LNCAP (cell line): ENCODE data around the gene RAB7B.

Experiments used
- CTCF ChIP-seq: fragments of 450-650 bp; IDR thresholded peaks from 2 replicates; pipeline ENCODE4 v1.5.1; 2017; ENCODE audit warnings: mild to moderate bottlenecking

RAB7B gene

GRCh38 chr1:205959789-205960188 lies 43.4 kb downstream of the RAB7B start:
- TF ChIP-seq CTCF: no peak

DNA sequence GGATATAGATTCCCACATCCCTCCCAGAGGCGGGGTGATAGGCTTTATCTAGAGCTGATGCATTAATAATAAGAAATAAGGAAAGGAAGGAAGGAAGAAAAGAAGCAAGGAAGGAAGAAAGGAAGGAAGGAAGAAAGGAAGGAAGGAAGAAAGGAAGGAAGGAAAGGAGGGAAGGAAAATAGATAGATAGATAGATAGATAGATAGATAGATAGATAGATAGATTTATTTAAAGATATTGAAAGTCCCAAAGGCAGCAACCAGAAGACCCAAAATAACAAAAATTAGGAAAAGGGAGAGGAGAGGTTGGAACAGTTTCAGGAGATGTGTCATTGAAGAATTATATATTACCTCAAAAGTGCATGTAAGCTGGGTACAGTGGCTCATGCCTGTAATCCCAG lies 47.7 kb downstream of the RAB7B start:
- TF ChIP-seq CTCF: no peak

DNA sequence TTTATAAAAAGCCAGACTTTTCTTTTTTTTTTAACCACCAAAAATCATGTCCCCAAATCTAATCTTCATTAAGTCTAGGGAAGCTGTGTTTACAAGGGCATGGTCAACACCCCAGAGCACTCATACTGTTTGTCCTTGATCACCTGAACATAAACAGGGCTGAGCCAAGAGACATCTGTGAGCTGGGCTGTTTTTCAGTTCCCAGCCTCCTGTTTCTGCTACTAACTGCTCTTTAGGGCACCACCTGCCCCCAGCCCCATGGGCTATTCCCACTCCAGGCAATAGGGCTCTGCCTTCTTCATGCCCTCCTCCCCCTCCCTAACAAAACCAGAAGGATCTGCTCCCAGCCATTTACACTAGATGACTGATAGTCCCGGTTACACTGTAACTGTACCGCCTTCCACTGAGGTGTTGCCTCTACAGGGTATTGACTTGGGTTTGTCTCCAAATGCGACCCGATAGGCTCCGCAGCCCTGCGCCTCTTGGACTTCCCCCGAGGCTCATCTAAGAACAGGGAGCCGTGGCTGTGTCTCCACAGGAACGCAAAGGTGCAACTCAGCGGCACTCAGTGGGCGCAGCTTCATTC lies 48.3 kb downstream of the RAB7B start:
- no peak for TF ChIP-seq CTCF

DNA sequence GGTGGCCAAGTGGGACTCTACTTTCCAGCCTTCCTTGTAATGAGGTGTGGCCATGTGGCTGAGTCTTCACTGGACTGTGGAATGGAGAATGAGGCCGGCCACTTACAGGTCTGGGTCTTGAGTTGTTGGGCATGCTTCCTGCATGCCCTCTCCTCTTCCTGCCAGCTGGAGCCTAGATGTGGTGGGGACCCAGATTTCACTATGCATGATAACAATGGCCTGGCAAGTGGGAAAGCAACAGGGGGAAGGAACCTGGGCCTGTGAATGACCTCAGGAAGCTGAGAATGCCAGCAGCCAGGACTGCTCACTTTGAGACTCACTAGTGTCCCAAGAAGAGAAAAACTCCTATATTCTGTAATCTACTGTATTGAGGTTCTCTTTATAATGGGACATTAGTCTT lies 51.4 kb downstream of the RAB7B start:
- no peak for TF ChIP-seq CTCF

GRCh38 chr1:205950826-205951549 lies 52.2 kb downstream of the RAB7B start:
- no peak for TF ChIP-seq CTCF

DNA sequence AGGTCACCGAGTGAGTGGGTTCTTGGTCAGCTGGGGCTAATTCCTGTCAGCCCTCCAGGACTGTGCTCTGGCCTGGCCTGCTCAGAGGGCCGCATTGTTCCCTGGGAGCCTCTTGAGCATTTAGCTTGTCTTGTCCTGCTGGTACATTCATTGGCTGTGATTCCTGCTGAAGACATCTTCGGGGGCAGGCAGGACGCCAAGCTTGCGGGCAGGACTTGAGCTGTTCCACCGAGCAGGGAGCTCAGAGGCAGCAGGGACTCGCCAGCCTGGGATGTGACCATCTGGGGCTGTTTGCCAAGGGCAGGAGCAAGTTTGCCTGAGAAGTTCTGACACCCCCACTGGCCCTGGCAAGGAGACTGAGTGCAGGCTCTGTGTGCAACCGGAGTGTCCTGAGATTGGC lies 52.9 kb downstream of the RAB7B start:
- TF ChIP-seq CTCF: no peak

GRCh38 chr1:205949753-205950152 lies 53.4 kb downstream of the RAB7B start:
- TF ChIP-seq CTCF: no peak
